CD4-positive, alpha-beta memory T cell (primary cell): ENCODE measurements around the gene BOC. TPM values are rescaled to one million over a fixed set of nuclear protein-coding genes. Genes with fewer than 3 reads are reported as not detected.

Experiments
- CTCF ChIA-PET: fragments of 350-600 bp; sonication (Branson Sonifier 250); formaldehyde crosslinking; loops from one replicate; lab custom pipeline; 2021; ENCODE audit warnings: inconsistent platforms; ENCODE audit not compliant: partially characterized antibody; lab: Charles Lee
- POLR2A ChIA-PET: fragments of 350-600 bp; sonication (Branson Sonifier 250); formaldehyde crosslinking; loops from one replicate; lab custom pipeline; 2021; ENCODE audit not compliant: partially characterized antibody; lab: Charles Lee
- DNase-seq, 5 donors: peaks; one replicate each; pipeline versions ENCODE4 v3.0.0 to v3.0.0-alpha.2; 2020 to 2022; ENCODE audit warnings: mixed read lengths in 1 of 5
- H3K27ac ChIP-seq: one replicate; pipeline ENCODE4 v1.7.0; 2013; ENCODE audit warnings: low read depth, low read length
- H3K27me3 ChIP-seq: 2 replicates; pipeline ENCODE4 v1.7.0; 2013; ENCODE audit warnings: mild to moderate bottlenecking, low read length, moderate library complexity; ENCODE audit not compliant: insufficient read depth
- H3K36me3 ChIP-seq: 2 replicates; pipeline ENCODE4 v1.7.0; 2013; ENCODE audit warnings: mild to moderate bottlenecking, low read length, moderate library complexity; ENCODE audit not compliant: insufficient read depth
- H3K4me1 ChIP-seq: 2 replicates; pipeline ENCODE4 v1.7.0; 2013; ENCODE audit warnings: mild to moderate bottlenecking, low read length, moderate library complexity; ENCODE audit not compliant: insufficient read depth
- H3K4me3 ChIP-seq, 2 donors: one replicate each; pipeline ENCODE4 v1.7.0; 2013; ENCODE audit warnings: low read length in 2 of 2, mild to moderate bottlenecking in 1 of 2
- H3K9me3 ChIP-seq, 2 donors: one replicate each; pipeline ENCODE4 v1.7.0; 2013; ENCODE audit warnings: low read length in 2 of 2, control low read depth in 1 of 2; ENCODE audit not compliant: control insufficient read depth in 1 of 2
- H3K27ac Mint-ChIP-seq, 7 donors: one replicate each; pipeline ENCODE4 v1.8.0; 2020 to 2021; ENCODE audit warnings: mixed read lengths in 7 of 7, mild to moderate bottlenecking in 6 of 7, inconsistent platforms in 3 of 7, moderate library complexity in 3 of 7
- H3K27me3 Mint-ChIP-seq, 2 donors: one replicate each; pipeline ENCODE4 v1.8.0; 2020 to 2021; ENCODE audit warnings: mixed read lengths in 2 of 2
- H3K36me3 Mint-ChIP-seq, 2 donors: one replicate each; pipeline ENCODE4 v1.8.0; 2020 to 2021; ENCODE audit warnings: mixed read lengths in 2 of 2, inconsistent platforms in 1 of 2, mild to moderate bottlenecking in 1 of 2
- H3K4me1 Mint-ChIP-seq, 4 donors: one replicate each; pipeline ENCODE4 v1.8.0; 2020 to 2021; ENCODE audit warnings: mixed read lengths in 4 of 4, mild to moderate bottlenecking in 1 of 4
- H3K4me3 Mint-ChIP-seq, 8 donors: one replicate each; pipeline ENCODE4 v1.8.0; 2020 to 2021; ENCODE audit warnings: mixed read lengths in 8 of 8, mild to moderate bottlenecking in 7 of 8, moderate library complexity in 6 of 8, inconsistent platforms in 3 of 8
- H3K9me3 Mint-ChIP-seq, 8 donors: one replicate each; pipeline ENCODE4 v1.8.0; 2020 to 2021; ENCODE audit warnings: mixed read lengths in 8 of 8, mild to moderate bottlenecking in 5 of 8, inconsistent platforms in 3 of 8, moderate library complexity in 1 of 8
- intact Hi-C: fragments of 100-400 bp; cut with micrococcal nuclease; formaldehyde crosslinking; loops from one replicate; pipeline ENCODE4 v1.15.1; 2023
- polyA plus RNA-seq, 2 donors: library from polyadenylated mRNA; unstranded; fragments of 300-500 nt; fragmentation: Illumina TruSeq; gene quantifications; one replicate each; pipeline ENCODE4 v1.2.3, GENCODE V29; 2021
- total RNA-seq, 2 experiments: library from RNA; stranded (reverse); gene quantifications; one replicate each; pipeline ENCODE4 v1.2.3, GENCODE V29; 2021

BOC gene
- total and polyA plus RNA-seq, 4 experiments from 2014 or later: not detected

DNA sequence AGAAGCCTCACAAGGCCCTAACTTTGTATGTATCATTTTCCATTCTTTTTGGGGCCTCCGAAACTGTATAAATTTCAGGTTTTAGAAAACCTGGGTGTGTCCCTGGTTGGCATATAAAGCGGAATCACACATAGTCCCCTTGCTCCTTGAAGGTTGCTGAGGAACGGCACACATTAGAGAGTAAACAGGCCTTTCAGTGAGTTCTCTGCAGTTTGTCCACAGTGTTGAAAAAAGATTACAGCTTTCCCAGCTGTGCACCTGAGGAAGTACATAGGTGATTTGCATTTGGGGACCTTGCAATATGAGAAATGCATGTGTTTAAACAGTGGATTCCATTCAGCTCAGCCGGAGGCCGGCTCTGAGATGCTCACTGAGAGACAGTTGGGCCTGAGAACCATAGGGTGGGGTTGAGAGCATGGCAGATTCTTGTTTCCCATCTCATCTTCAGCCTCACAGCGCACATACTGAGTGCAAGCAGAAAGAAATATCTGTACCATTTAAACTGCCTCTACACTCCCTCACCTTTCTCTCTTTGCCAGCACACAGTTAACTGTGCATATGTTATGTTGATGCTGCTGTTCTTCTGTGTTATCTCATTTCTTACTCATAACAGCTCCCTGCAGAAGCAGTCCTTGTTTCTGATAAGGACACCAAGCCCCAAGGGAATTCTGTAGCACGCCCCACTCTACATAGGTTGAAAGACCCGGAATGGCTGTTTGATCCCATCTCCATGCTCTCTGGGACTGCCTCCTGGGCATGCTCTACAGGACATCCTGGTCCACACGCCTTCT lies 60.4 kb downstream of the BOC start:
- ChIA-PET POLR2A (no interaction called here), CTCF (interaction anchor here (4.3 kb wide), 1 partner anchor 16 kb away, joined by 15 read pairs; no protein-coding TSS in a partner anchor)
- H3K27me3 ChIP-seq: no peaks in the 10 kb centered on the region
- Mint-ChIP-seq H3K27ac (no peak overlapping the region), H3K4me3 (no peak overlapping the region), H3K9me3 (no peaks in the 10 kb centered on the region), H3K36me3 (no peaks in the 10 kb centered on the region), H3K27me3 (peaks cover 0 to 5% of the 10 kb centered on the region in 2 donors), H3K4me1 (peaks cover 0 to 12% (median 4%) of the 10 kb centered on the region in 4 donors)
- H3K9me3 ChIP-seq: no peaks in the 10 kb centered on the region
- H3K4me1 ChIP-seq: no peaks in the 10 kb centered on the region
- H3K4me3 ChIP-seq: no peak overlapping the region
- DNase-seq: no peak
- intact Hi-C loops: no loop called here
- H3K36me3 ChIP-seq: no peaks in the 10 kb centered on the region
- no peak overlapping the region for H3K27ac ChIP-seq

- Mint-ChIP-seq H3K4me1 (peaks cover 0 to 12% (median 6%) of the 10 kb centered on the region in 4 donors), H3K9me3 (no peaks in the 10 kb centered on the region), H3K4me3 (no peak overlapping the region), H3K36me3 (no peaks in the 10 kb centered on the region), H3K27me3 (peaks cover 0 to 6% of the 10 kb centered on the region in 2 donors), H3K27ac (no peak overlapping the region)
- CTCF ChIA-PET: interaction anchor here (1.1 kb wide), 1 partner anchor 16 kb away, joined by 4 read pairs; no protein-coding TSS in a partner anchor
- intact Hi-C loops: no loop called here
- Histone ChIP-seq H3K36me3 (no peaks in the 10 kb centered on the region), H3K9me3 (no peaks in the 10 kb centered on the region), H3K4me1 (no peaks in the 10 kb centered on the region), H3K27me3 (no peaks in the 10 kb centered on the region), H3K4me3 (no peak overlapping the region), H3K27ac (no peak overlapping the region)
- no peak for DNase-seq
- POLR2A ChIA-PET: no interaction called here
Observed at GRCh38 chr3:113272385-113272779, 61.0 kb downstream of the BOC start.

DNA sequence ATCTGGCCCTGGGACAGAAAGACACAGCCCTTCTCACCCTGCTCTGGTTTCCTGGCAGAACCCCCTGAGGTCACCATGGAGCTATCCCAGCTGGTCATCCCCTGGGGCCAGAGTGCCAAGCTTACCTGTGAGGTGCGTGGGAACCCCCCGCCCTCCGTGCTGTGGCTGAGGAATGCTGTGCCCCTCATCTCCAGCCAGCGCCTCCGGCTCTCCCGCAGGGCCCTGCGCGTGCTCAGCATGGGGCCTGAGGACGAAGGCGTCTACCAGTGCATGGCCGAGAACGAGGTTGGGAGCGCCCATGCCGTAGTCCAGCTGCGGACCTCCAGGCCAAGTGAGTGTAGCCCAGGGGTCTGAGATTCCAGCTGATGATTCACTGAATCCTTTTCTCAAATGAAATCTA lies 61.7 kb downstream of the BOC start:
- H3K36me3 Mint-ChIP-seq: no peaks in the 10 kb centered on the region
- POLR2A ChIA-PET: no interaction called here

DNA sequence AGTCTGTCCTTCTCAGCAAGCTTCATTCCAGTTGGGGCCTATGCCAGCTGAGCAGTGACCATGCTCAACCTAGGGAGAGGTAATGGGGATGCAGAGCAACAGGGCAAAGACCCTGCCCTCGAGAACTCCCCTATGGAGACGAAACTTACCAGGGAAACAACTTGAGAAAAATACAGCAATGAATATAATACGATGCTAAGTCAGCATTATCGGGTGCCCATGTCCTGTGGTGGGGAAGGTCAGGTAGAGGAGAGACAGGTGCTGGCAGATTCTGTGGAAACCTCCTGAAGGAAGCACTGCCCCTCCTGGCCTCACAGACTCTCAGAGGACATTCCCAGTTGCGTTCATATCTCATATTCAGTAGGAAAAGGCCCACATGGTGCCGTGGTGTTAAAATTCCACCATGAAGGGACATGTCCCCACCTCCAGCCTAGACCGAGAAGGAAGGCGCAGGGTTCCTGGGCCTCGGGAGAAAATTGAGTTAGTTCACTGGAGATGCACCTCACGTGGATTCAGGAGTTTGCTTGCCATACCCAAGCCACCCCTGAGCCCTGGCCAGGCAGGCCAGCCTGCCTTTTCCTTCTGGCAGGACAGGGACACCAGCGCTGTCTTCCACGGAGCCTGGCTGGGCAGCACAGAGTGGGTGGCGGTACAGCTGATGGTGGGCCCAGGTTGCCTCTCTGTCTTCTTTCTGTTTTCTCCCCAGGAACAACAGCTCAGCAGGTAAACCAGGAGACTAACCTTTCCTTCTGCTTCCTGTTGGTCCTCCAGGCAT lies 62.4 kb downstream of the BOC start:
- H3K4me1 Mint-ChIP-seq: peaks cover 0 to 12% (median 6%) of the 10 kb centered on the region in 4 donors
- ChIA-PET CTCF (no interaction called here), POLR2A (no interaction called here)
- H3K9me3 ChIP-seq: no peaks in the 10 kb centered on the region
- H3K27me3 ChIP-seq: no peaks in the 10 kb centered on the region
- intact Hi-C loops: no loop called here
- DNase-seq: no peak
- H3K4me3 ChIP-seq: no peak overlapping the region
- no peaks in the 10 kb centered on the region for H3K4me1 ChIP-seq
- H3K27ac Mint-ChIP-seq: no peak overlapping the region
- peaks cover 0 to 1% of the 10 kb centered on the region in 2 donors for H3K27me3 Mint-ChIP-seq
- no peaks in the 10 kb centered on the region for H3K36me3 ChIP-seq
- H3K27ac ChIP-seq: no peak overlapping the region
- H3K4me3 Mint-ChIP-seq: no peak overlapping the region
- no peaks in the 10 kb centered on the region for H3K9me3 Mint-ChIP-seq
- no peaks in the 10 kb centered on the region for H3K36me3 Mint-ChIP-seq

More for the DNA sequence above, 61.7 kb downstream of the BOC start:
- Mint-ChIP-seq H3K27me3 (peaks cover 0 to 3% of the 10 kb centered on the region in 2 donors), H3K4me1 (peaks cover 0 to 12% (median 6%) of the 10 kb centered on the region in 4 donors), H3K4me3 (no peak overlapping the region), H3K27ac (no peak overlapping the region), H3K9me3 (no peaks in the 10 kb centered on the region)
- no peak for DNase-seq
- H3K27ac ChIP-seq: no peak overlapping the region
- intact Hi-C loops: no loop called here
- CTCF ChIA-PET: interaction anchor here (1.1 kb wide), 1 partner anchor 15 kb away, joined by 4 read pairs; no protein-coding TSS in a partner anchor
- H3K4me1 ChIP-seq: no peaks in the 10 kb centered on the region
- H3K36me3 ChIP-seq: no peaks in the 10 kb centered on the region
- no peak overlapping the region for H3K4me3 ChIP-seq
- no peaks in the 10 kb centered on the region for H3K9me3 ChIP-seq
- no peaks in the 10 kb centered on the region for H3K27me3 ChIP-seq

- no peaks in the 10 kb centered on the region for H3K4me1 ChIP-seq
- H3K27ac ChIP-seq: no peak overlapping the region
- H3K9me3 Mint-ChIP-seq: no peaks in the 10 kb centered on the region
- no peak overlapping the region for H3K27ac Mint-ChIP-seq
- intact Hi-C loops: no loop called here
- no peaks in the 10 kb centered on the region for H3K36me3 Mint-ChIP-seq
- ChIA-PET POLR2A (no interaction called here), CTCF (no interaction called here)
- no peak for DNase-seq
- H3K4me3 ChIP-seq: no peak overlapping the region
- no peaks in the 10 kb centered on the region for H3K27me3 ChIP-seq
- H3K4me3 Mint-ChIP-seq: no peak overlapping the region
- H3K9me3 ChIP-seq: no peaks in the 10 kb centered on the region
- no peaks in the 10 kb centered on the region for H3K36me3 ChIP-seq
- H3K27me3 Mint-ChIP-seq: peaks cover 0 to 3% of the 10 kb centered on the region in 2 donors
- peaks cover 0 to 12% (median 6%) of the 10 kb centered on the region in 4 donors for H3K4me1 Mint-ChIP-seq
Observed at GRCh38 chr3:113274425-113275257, 63.3 kb downstream of the BOC start.

GRCh38 chr3:113275258-113275556 lies 63.9 kb downstream of the BOC start:
- ChIA-PET POLR2A (no interaction called here), CTCF (no interaction called here)
- intact Hi-C loops: no loop called here
- Mint-ChIP-seq H3K36me3 (no peaks in the 10 kb centered on the region), H3K4me3 (no peak overlapping the region), H3K4me1 (peaks cover 0 to 12% (median 6%) of the 10 kb centered on the region in 4 donors), H3K27ac (no peak overlapping the region), H3K27me3 (peaks cover 0 to 3% of the 10 kb centered on the region in 2 donors), H3K9me3 (no peaks in the 10 kb centered on the region)
- Histone ChIP-seq H3K27me3 (no peaks in the 10 kb centered on the region), H3K36me3 (no peaks in the 10 kb centered on the region), H3K4me3 (no peak overlapping the region), H3K9me3 (no peaks in the 10 kb centered on the region), H3K27ac (no peak overlapping the region), H3K4me1 (no peaks in the 10 kb centered on the region)
- DNase-seq: no peak

GRCh38 chr3:113275583-113275928 lies 64.2 kb downstream of the BOC start:
- no peak for DNase-seq
- H3K4me1 Mint-ChIP-seq: peaks cover 0 to 12% (median 6%) of the 10 kb centered on the region in 4 donors
- H3K4me3 ChIP-seq: no peak overlapping the region
- H3K27me3 ChIP-seq: no peaks in the 10 kb centered on the region
- H3K36me3 Mint-ChIP-seq: no peaks in the 10 kb centered on the region
- H3K27ac ChIP-seq: no peak overlapping the region
- ChIA-PET POLR2A (no interaction called here), CTCF (no interaction called here)
- H3K27ac Mint-ChIP-seq: no peak overlapping the region
- intact Hi-C loops: no loop called here
- H3K9me3 ChIP-seq: no peaks in the 10 kb centered on the region
- H3K27me3 Mint-ChIP-seq: peaks cover 0 to 3% of the 10 kb centered on the region in 2 donors
- H3K4me1 ChIP-seq: no peaks in the 10 kb centered on the region
- H3K4me3 Mint-ChIP-seq: no peak overlapping the region
- no peaks in the 10 kb centered on the region for H3K36me3 ChIP-seq
- H3K9me3 Mint-ChIP-seq: no peaks in the 10 kb centered on the region
